ENCODE measurements around the gene DNM1L. TPM values are rescaled to one million over a fixed set of nuclear protein-coding genes. Genes with fewer than 3 reads are reported as not detected.

DNM1L gene
- total and polyA plus RNA-seq, 10 of the 15 experiments (the other 5 are each of a cell fraction or from before 2014, with no cell fraction given): 23.1 to 201 (median 63.9) TPM

DNA sequence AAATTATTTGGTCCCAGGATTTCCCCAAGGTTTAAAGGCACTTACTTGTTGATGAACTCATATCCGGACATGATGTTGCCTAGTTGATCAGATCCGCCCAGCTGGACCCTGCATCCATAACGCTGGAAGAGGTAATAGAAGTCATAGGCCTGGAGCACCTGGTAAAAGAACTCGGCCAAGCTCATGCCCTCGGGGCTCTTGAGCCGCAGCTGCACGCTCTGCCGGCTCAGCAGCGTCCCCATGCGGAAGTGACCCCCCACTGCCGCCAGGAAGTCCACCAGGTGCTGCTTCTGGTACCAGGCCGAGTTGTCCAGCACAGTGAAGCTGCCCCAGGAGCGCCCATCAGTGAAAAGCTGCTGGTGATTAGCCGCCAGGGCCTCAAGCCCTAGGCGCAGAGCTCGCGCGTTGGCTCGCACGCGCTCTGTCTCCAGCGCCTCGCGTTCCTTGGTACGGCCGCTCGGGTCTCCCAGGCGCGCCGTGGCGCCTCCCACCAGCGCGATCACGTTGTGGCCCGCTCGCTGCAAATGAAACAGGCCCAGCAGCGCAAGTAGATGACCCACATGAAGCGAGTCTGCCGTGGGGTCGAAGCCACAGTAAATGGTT, 76.1 kb downstream of the DNM1L start (continued):
- TF ChIP-seq FOS (IDR thresholded peaks at IDR 0.05; ENCODE audit: borderline replicate concordance, extremely low read depth, insufficient read length): no peak
- 0 out of 2 replicates have a peak, but pooled peaks have one; percentile 59 for TF ChIP-seq STAT1 (conservative IDR thresholded peaks at IDR 0.05)
- no peak; the same call in 1 of the 2 replicates for TF ChIP-seq SMAD5 (IDR thresholded peaks at IDR 0.05; ENCODE audit: low read depth)
- TF ChIP-seq TCF3 (IDR thresholded peaks at IDR 0.05; ENCODE audit: borderline replicate concordance, insufficient read depth, low read depth, low read length): peak; percentile 93
- TF ChIP-seq, protein P1, sequence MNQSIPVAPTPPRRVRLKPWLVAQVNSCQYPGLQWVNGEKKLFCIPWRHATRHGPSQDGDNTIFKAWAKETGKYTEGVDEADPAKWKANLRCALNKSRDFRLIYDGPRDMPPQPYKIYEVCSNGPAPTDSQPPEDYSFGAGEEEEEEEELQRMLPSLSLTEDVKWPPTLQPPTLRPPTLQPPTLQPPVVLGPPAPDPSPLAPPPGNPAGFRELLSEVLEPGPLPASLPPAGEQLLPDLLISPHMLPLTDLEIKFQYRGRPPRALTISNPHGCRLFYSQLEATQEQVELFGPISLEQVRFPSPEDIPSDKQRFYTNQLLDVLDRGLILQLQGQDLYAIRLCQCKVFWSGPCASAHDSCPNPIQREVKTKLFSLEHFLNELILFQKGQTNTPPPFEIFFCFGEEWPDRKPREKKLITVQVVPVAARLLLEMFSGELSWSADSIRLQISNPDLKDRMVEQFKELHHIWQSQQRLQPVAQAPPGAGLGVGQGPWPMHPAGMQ (IDR thresholded peaks at IDR 0.05; ENCODE audit: borderline replicate concordance): no peak
- peak; percentile 84; the same call in 1 of the 2 replicates for TF ChIP-seq RB1 (IDR thresholded peaks at IDR 0.05; ENCODE audit: borderline replicate concordance)
- peak; percentile 47 to 72; a peak in 2 of 4 replicates for TF ChIP-seq BHLHE40 (IDR thresholded peaks at IDR 0.05; ENCODE audit: borderline replicate concordance in 1 of 2, low read depth in 2 of 2, low read length in 1 of 2)
- TF ChIP-seq ZNF24 (IDR thresholded peaks at IDR 0.05): no peak
- TF ChIP-seq, protein P2, sequence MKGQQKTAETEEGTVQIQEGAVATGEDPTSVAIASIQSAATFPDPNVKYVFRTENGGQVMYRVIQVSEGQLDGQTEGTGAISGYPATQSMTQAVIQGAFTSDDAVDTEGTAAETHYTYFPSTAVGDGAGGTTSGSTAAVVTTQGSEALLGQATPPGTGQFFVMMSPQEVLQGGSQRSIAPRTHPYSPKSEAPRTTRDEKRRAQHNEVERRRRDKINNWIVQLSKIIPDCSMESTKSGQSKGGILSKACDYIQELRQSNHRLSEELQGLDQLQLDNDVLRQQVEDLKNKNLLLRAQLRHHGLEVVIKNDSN (IDR thresholded peaks at IDR 0.05; ENCODE audit: borderline replicate concordance, extremely low read length, insufficient read depth, low read depth, low read length): no peak
- TF ChIP-seq NRF1 (conservative IDR thresholded peaks at IDR 0.05; ENCODE audit: low read depth, low read length): no peak
- TF ChIP-seq, protein P3, sequence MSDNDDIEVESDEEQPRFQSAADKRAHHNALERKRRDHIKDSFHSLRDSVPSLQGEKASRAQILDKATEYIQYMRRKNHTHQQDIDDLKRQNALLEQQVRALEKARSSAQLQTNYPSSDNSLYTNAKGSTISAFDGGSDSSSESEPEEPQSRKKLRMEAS (IDR thresholded peaks at IDR 0.05; ENCODE audit: low read depth, low read length): peak; percentile 64; the same call in 1 of the 2 replicates
- no peak for TF ChIP-seq BMI1 (IDR thresholded peaks at IDR 0.05; ENCODE audit: borderline replicate concordance)
- TF ChIP-seq ZBTB11 (CRISPR knock-in tag; IDR thresholded peaks at IDR 0.05): peak; percentile 16; the same call in 1 of the 2 replicates
- TF ChIP-seq, protein P4, sequence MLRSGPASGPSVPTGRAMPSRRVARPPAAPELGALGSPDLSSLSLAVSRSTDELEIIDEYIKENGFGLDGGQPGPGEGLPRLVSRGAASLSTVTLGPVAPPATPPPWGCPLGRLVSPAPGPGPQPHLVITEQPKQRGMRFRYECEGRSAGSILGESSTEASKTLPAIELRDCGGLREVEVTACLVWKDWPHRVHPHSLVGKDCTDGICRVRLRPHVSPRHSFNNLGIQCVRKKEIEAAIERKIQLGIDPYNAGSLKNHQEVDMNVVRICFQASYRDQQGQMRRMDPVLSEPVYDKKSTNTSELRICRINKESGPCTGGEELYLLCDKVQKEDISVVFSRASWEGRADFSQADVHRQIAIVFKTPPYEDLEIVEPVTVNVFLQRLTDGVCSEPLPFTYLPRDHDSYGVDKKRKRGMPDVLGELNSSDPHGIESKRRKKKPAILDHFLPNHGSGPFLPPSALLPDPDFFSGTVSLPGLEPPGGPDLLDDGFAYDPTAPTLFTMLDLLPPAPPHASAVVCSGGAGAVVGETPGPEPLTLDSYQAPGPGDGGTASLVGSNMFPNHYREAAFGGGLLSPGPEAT (IDR thresholded peaks at IDR 0.05; ENCODE audit: low read depth): no peak
- no peak for TF ChIP-seq ZNF217 (IDR thresholded peaks at IDR 0.05)
- TF ChIP-seq SUPT20H (IDR thresholded peaks at IDR 0.05; ENCODE audit: borderline replicate concordance, control insufficient read depth, low read depth, low read length): no peak
- TF ChIP-seq RAD21 (IDR thresholded peaks at IDR 0.05; ENCODE audit: insufficient read depth, low read depth, low read length): peak; percentile 64
- peak; percentile 59; the same call in 1 of the 2 replicates for TF ChIP-seq SPI1 (IDR thresholded peaks at IDR 0.05; ENCODE audit: borderline replicate concordance, insufficient read depth, low read depth, low read length)

All from GM12878 (cell line).